HG03103 (cell line): ENCODE results near the gene PLPP1.

Experiments used
- ATAC-seq: cut with Tn5 transposase; IDR thresholded peaks from one replicate; pipeline ENCODE4 v1.9.1; 2021; ENCODE audit warnings: low read depth; ENCODE audit not compliant: unreplicated experiment

The PLPP1 gene

DNA sequence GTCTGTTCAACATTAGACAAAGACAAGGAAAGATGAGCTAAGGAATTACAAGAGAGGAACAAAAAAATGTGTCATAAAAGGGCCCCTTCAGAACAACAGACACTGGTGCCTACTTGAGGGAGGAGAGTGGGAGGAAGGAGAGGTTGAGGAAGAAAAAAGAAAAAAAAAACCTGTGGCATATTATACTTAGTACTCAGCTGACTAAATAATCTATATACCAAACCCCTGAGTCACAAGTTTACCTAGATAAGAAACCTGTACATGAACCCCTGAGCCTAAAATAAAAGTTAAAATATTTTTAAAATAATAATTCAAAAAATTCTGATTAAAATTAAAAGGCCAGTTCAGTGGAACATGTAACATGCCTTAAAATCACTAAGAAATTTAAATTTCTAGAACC is 119.7 kb downstream of the PLPP1 start:
- no peak for ATAC-seq

DNA sequence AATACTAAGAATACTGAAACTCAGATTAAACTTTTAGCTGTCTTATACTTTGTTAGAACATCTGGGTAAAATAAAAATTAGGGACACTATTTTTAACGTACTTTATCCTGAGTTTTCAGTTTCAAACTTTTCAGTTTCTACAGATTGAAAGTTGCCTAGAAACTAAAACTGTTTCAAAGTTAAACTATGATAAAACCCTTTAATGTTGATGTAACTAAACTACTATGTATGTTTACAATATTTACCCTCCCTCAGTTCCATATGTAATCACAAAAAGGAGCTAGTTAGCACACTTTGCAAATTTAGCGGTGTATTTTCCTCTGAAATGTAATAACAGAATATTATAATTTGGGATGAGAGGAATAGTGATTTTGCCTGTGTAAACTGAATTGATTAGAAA is 121.1 kb downstream of the PLPP1 start:
- no peak for ATAC-seq

DNA sequence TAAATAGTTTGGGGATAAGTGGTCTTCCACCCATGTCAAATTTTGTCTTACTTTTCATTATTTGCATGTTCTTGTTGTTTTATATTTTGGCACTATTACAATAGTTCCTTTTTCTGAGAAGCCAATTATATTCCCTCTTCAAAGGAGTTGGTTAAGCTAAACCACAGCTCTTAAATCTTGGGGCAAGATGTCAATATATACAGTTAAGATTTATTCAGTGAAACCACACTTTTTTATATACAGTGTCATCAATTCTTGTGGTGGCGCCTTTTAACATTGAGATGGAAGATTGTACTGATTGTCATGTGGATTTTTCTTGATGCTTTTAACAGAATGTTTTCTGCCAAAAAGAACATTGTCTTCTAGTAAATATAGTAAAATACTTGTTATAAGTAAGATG is 122.9 kb downstream of the PLPP1 start:
- no peak for ATAC-seq

DNA sequence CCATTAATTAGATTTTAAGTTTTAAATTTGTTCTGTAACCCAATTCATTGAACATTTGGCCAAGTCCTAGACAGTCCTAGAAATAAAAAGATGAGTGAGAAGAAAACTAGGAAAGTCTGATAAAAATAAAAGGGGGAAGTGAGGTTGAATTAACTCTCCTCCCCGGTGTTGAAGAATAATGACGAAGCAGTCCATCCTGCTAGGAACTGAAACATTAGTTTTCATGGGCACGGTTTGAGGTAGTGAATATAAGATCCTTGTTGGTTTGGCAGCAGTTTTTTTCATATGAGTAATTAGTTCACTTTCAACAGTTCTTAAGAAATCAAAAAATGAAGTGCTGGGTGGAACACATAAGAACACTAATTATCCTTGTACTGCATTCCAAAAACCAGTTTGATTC is 123.9 kb downstream of the PLPP1 start:
- ATAC-seq = no peak

DNA sequence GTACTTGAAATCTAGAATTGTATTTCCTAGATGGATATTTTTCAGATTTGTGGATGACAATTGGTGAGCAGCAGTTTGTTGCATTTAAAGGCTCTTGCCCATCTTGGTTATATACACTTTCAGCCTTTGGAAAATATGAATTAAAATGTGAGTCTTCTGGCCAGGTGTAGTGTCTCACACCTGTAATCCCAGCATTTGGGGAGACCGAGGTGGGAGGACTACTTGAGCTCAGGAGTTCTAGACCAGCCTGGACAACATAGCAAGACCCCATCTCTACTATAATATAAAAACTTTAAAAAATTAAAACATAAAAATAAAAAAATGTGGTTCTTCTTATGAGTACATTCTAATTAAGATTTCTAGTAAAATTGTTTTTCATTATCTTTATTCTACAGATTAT is 125.0 kb downstream of the PLPP1 start:
- ATAC-seq = no peak

DNA sequence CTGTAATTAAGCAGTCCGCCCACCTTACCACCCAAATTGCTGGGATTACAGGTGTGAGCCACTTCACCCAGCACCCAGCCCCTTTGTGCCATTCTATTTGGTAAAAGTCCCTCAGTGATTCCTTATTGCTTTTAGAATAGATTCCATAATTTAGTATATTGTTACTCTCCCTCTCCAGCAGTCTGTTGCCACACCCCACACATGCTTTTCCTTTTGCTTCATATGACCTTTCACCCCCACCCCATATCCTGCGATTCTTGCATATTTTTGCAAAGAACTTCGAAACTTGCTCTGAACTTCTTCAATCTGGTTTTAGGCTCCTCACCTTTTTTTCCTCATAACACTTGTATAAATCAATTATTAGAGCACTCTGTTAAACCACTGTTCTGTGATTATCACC is 126.8 kb downstream of the PLPP1 start:
- no peak for ATAC-seq

DNA sequence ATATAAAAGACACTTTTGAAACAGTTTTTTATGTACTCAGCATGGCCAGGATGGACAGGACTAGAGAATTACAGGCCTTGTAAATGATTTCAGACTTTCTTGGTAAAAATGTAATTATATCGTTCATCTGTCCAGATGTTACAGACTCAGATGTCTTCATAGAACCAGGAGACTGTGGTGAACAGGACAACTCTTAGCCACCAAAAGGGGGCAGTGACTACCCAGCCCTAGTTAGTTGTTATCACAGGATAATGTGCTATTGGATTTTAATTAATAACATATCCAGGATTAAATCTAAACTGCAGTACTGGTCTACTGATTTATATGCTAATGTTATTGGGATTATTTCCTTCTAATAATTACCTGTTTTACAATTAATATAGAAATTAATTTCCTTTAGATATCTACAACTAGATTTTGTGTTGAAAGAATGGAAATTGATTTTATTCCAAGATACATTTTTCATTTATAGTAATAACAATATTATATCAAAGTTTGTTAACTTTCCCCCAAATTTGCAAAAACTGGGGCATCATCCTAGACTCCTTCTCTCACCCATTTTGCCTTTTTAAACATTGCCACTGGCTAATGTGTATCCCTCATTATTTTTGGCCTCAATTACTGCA is 127.6 kb downstream of the PLPP1 start:
- ATAC-seq = no peak

DNA sequence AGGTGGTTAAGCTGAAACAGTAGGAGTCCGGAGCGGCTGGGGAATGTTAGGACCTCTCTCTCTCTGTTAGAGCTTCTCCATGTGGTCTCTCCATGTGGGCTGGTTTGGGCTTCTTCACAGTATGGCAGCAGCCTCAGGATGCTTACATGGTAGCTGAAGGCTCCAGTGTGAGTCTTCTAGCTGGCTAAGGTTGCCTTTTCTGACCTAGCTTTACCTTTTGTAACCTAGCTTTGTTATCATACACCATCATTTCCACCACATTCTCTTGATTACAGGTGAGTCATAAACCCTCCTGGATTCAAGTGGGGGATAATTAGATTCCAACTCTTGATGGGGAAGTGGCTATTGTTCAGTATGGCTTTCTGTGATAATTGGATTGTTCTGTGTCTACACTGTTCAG is 128.5 kb downstream of the PLPP1 start:
- ATAC-seq = no peak

- ATAC-seq = no peak
These were observed 132.6 kb downstream of the PLPP1 start for GRCh38 chr5:55402199-55402598.

GRCh38 chr5:55393501-55394175 is 141.1 kb downstream of the PLPP1 start:
- ATAC-seq = no peak

GRCh38 chr5:55392669-55393068 is 142.1 kb downstream of the PLPP1 start:
- no peak for ATAC-seq

- no peak for ATAC-seq
These were observed 143.1 kb downstream of the PLPP1 start for GRCh38 chr5:55391707-55392106.

- no peak for ATAC-seq
These were observed 146.9 kb downstream of the PLPP1 start for GRCh38 chr5:55387865-55388264.

- ATAC-seq = no peak
These were observed 148.4 kb downstream of the PLPP1 start for GRCh38 chr5:55386356-55386755.

DNA sequence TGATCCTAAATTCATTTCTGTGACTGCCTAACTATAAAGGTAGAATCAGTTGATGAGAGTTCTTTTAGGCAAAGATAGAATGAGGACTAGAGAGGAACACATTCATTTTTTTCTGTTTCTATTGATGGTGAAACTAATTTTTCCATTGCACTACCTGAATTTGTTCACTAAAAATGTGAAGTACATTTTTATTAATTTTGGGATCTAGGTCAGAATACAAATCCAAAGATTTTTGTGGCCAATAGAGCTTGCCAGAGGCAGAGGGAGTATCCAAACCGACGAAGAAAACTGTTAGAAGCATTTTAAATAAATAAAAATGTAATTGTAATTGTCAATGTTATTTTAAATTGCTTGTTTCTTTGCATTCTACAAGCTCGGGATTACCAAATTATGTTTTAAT is 148.9 kb downstream of the PLPP1 start:
- no peak for ATAC-seq

DNA sequence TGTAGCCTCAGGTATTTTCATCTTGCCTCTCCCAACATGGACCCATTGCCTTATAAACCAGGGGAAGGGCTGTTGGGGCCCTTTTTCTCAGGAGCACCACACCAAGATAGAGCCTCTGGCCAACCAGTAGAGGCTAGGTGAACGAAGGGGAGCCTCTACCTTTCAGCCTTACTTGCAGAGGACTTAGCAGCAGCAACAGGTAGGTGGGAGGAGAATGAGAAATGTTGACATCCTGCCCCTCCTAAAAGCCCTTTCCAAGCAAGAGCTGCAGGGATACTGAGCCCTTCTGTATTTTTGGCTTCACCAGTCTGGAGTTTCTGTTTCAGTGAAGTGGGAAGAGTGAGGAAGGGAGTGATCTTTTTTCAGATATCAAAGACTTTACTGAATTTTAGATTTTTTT is 149.5 kb downstream of the PLPP1 start:
- ATAC-seq = no peak

DNA sequence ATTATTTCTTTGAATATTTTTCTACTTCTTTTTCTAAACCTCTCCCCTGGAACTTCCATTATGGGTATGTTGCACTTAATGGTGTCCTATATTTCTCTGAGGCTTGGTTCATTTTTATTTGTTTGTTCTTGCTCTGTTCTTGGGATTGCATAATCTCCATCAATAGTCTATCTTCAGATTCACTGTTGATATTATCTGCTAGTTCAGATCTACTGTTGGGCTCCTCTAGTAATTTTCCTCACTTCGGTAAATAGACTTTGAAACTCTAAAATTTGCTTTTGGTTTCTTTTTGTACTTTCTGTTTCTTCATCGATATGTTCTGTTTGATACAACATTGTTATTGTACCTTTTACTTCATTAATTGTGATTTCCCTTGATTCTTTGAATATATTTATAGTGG is 150.7 kb downstream of the PLPP1 start:
- no peak for ATAC-seq

DNA sequence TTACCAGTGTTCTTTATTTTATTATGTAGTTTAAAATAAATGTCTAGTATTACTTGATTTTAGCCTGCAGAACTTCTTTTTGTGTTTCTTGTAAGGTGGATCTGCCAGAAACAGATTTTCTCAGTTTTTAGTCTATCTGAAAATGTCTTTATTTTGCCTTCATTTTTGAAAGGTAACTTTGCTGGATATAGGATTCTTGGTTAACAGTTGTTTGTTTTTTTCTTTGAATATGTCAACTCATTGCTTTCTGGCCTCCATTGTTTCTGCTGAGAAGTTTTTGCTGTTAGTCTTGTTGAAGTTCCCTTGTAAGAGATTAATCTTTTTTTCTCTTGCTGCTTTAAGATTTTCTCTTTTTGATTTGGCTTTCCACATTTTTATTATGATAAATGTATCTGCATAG is 151.5 kb downstream of the PLPP1 start:
- ATAC-seq = no peak

DNA sequence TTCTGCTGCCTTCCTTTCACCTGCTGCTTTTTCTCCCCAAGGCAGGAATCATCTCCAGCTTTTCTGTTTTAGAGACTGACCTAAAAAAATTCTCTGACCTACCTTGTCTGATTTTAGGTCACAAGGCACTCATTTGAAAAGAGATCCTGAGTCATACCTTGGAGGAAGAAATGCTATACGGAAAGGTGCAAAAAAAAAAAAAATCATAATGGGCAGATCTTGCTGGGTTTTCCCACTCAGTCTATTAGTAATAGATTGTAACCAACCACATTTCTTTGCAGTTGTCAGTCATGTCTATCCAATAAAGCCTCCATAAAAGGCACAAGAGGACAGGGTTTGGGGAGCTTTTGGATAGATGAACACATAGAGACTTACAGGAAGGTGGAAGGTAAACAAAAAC is 157.0 kb downstream of the PLPP1 start:
- no peak for ATAC-seq
